IPS-NIHi7 (cell line): ENCODE measurements around the gene TRMT112.
"Not testable (repeated sequence)": the region's sequence is repeated elsewhere in the genome, so short reads cannot be mapped to it uniquely, and the experiment has no call there.

Experiments used
- DNase-seq: peaks from one replicate; pipeline ENCODE4 v3.0.0; 2012; ENCODE audit warnings: mixed read lengths; ENCODE audit errors: extremely low spot score

TRMT112 gene

GRCh38 chr11:64331569-64332371, 14.4 kb upstream of the TRMT112 start:
- DNase-seq, result peak; percentile 66

DNA sequence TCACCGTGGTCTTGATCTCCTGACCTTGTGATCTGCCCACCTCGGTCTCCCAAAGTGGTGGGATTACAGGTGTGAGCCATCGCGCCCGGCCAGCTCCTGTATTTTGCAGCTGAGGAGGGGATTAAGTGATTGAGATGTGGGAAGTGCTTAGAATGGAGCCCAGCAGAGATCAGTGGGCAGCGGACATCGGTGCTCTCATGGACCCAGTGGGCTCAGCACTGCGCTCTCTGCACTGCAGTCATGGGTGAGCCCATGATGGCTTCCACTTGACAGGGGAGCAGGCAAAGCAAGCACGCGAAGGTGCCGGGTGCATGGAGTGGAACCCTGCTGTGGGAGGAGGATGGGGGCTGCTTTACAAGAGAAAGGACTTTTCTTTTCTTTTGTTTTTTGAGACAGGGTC, 13.5 kb upstream of the TRMT112 start:
- DNase-seq, result no peak

- no peak for DNase-seq
Measured at GRCh38 chr11:64327993-64328392, 10.6 kb upstream of the TRMT112 start.

GRCh38 chr11:64327375-64327774, 10.0 kb upstream of the TRMT112 start:
- no peak for DNase-seq

GRCh38 chr11:64324692-64325469, 7.5 kb upstream of the TRMT112 start:
- no peak for DNase-seq

DNA sequence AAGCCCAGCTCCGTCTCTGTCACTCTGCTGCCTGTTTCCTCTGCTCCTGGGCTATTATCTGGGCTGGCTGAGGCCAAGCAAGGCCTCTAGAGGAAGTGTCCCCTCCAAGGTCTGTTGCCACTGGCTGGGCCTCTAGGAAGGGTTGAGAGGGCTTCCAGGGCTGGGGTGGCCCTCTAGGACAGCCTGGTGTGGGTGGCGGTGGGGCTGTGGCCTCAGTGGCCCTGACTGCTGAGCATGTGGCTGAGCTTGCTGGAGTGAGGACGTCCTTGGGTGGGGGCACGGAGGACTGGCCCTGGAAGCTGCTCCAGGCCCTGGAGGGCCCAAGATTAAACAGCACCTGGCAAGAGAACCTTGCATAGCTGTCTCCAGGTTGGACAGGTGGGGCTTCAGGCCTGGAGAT, 6.6 kb upstream of the TRMT112 start:
- not testable (repeated sequence) for DNase-seq

GRCh38 chr11:64323373-64323772, 6.0 kb upstream of the TRMT112 start:
- DNase-seq, result no peak

- DNase-seq, result no peak
Measured at GRCh38 chr11:64322925-64323260, 5.5 kb upstream of the TRMT112 start.

- DNase-seq, result no peak
Measured at GRCh38 chr11:64321533-64321932, 4.2 kb upstream of the TRMT112 start.

GRCh38 chr11:64321026-64321425, 3.7 kb upstream of the TRMT112 start:
- no peak for DNase-seq

- DNase-seq, result no peak
Measured at GRCh38 chr11:64320556-64320955, 3.2 kb upstream of the TRMT112 start.

- no peak for DNase-seq
Measured at GRCh38 chr11:64318766-64319761, 1.7 kb upstream of the TRMT112 start.

GRCh38 chr11:64317961-64318765, 804 bp upstream of the TRMT112 start, which contains the start of gene PRDX5:
TSS of gene PRDX5 (plus strand) at chr11:64318121. CDS start at chr11:64318216, 95 bp downstream.
- peak; percentile 89 for DNase-seq

DNA sequence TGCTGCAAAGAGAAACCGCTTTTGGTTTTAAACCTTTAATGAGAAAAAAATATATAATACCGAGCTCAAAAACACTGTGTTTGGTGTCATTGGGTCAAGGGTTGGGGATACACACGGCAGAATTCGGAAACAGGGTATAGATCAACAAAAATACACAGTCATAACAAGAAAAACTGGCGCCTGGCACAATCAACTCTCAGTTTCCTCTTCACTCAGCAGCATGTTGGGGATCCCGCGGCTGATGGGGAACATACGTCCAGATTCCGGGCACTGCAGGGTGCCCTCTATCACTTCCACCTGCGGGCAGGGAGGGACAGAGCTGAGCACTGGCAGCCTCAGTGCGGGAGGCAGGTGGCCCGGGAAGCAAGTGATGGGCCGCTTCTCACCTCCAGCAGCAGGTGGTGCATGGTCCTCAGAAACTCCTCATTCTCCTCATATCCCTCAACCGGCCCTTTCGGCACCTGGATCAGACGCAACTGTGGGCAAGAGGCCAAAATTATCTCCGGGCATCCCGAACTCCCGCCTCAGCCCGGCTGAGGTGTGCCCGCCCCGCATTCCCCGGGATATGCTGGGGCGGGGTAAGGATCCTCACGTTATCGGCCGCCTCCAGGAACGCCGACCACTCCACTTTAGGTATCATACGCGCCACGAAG, 561 bp downstream of the TRMT112 start:
- DNase-seq, result no peak

GRCh38 chr11:64315667-64316526, 1.5 kb downstream of the TRMT112 start:
- DNase-seq, result not testable (repeated sequence)

GRCh38 chr11:64314805-64315561, 2.4 kb downstream of the TRMT112 start:
- no peak for DNase-seq

- no peak for DNase-seq
Measured at GRCh38 chr11:64314146-64314804, 3.1 kb downstream of the TRMT112 start.

- no peak for DNase-seq
Measured at GRCh38 chr11:64313491-64314145, 3.7 kb downstream of the TRMT112 start.
